ENCODE data around the gene PIEZO2.
"Not testable (repeated sequence)": the region's sequence is repeated elsewhere in the genome, so short reads cannot be mapped to it uniquely, and the experiment has no call there.

- TF ChIP-seq CTCF (IDR thresholded peaks at IDR 0.05; ENCODE audit: low read depth, low read length, poor library complexity, severe bottlenecking); EZH2phosphoT487 (IDR thresholded peaks at IDR 0.05; ENCODE audit: borderline replicate concordance, low read length): not testable (repeated sequence)
Observed at GRCh38 chr18:10846035-10846434, 303.3 kb downstream of the PIEZO2 start.

All from DOHH2 (cell line).